NCI-H460 (cell line): Measurements from ENCODE around the gene CCDC167. TPM values are rescaled to one million over a fixed set of nuclear protein-coding genes. Genes with fewer than 3 reads are reported as not detected.

Source experiments
- DNase-seq: peaks from one replicate; pipeline ENCODE4 v3.0.0-alpha.2; 2016; ENCODE audit warnings: low read depth; ENCODE audit errors: extremely low read depth
- total RNA-seq: library from RNA; depleted of rRNA; stranded (reverse); fragments of >200 nt; shearing (Covaris generic); gene quantifications from 2 replicates; pipeline ENCODE4 v1.2.3, GENCODE V29; 2014

The CCDC167 gene
- total RNA-seq, 1 experiment from 2014 or later = 18.1 TPM

- no peak for DNase-seq
These were observed 31.3 kb upstream of the CCDC167 start for GRCh38 chr6:37531026-37531425.

GRCh38 chr6:37530297-37530696, 30.6 kb upstream of the CCDC167 start:
- DNase-seq = no peak

- no peak for DNase-seq
These were observed 28.8 kb upstream of the CCDC167 start for GRCh38 chr6:37528541-37528940.

GRCh38 chr6:37525460-37526357, 26.0 kb upstream of the CCDC167 start:
- peak; percentile 7 for DNase-seq

- DNase-seq = no peak
These were observed 25.3 kb upstream of the CCDC167 start for GRCh38 chr6:37524970-37525318.

- DNase-seq = no peak
These were observed 24.6 kb upstream of the CCDC167 start for GRCh38 chr6:37524025-37524969.

GRCh38 chr6:37523412-37523811, 23.7 kb upstream of the CCDC167 start:
- no peak for DNase-seq

- no peak for DNase-seq
These were observed 23.1 kb upstream of the CCDC167 start for GRCh38 chr6:37522836-37523235.

- no peak for DNase-seq
These were observed 22.0 kb upstream of the CCDC167 start for GRCh38 chr6:37521674-37522073.

GRCh38 chr6:37520926-37521325, 21.2 kb upstream of the CCDC167 start:
- no peak for DNase-seq

GRCh38 chr6:37519461-37519860, 19.8 kb upstream of the CCDC167 start:
- no peak for DNase-seq

- DNase-seq = no peak
These were observed 18.4 kb upstream of the CCDC167 start for GRCh38 chr6:37518116-37518515.

- DNase-seq = no peak
These were observed 17.7 kb upstream of the CCDC167 start for GRCh38 chr6:37517411-37517812.

- DNase-seq = no peak
These were observed 17.3 kb upstream of the CCDC167 start for GRCh38 chr6:37516920-37517405.

GRCh38 chr6:37516076-37516919, 16.6 kb upstream of the CCDC167 start:
- DNase-seq = no peak

- no peak for DNase-seq
These were observed 16.0 kb upstream of the CCDC167 start for GRCh38 chr6:37515712-37516075.

GRCh38 chr6:37514837-37515236, 15.1 kb upstream of the CCDC167 start:
- DNase-seq = no peak

GRCh38 chr6:37514321-37514771, 14.7 kb upstream of the CCDC167 start:
- no peak for DNase-seq

GRCh38 chr6:37513576-37513975, 13.9 kb upstream of the CCDC167 start:
- no peak for DNase-seq

GRCh38 chr6:37513155-37513554, 13.5 kb upstream of the CCDC167 start:
- DNase-seq = no peak
